ENCODE data around the gene CD3G. TPM values are rescaled to one million over a fixed set of nuclear protein-coding genes. Genes with fewer than 3 reads are reported as not detected.

Gene CD3G
- total and polyA plus RNA-seq, 4 donors = 0.19 to 0.84 (median 0.33) TPM

GRCh38 chr11:118319337-118319707 lies 24.8 kb upstream of the CD3G start:
- 78% methylated on average over 1 of the region's 1 CpG for WGBS
- H3K9ac ChIP-seq (ENCODE audit: low read depth in 1 of 2, low read length in 2 of 2) = no peak overlapping the region
- H3K4me1 ChIP-seq (ENCODE audit: control insufficient read depth in 4 of 4, insufficient read depth in 4 of 4, low read length in 3 of 4) = peaks cover 2 to 21% (median 14%) of the 10 kb centered on the region in 4 donors
- TF ChIP-seq HNF4A (conservative IDR thresholded peaks at IDR 0.05) (no peak), TAF1 (conservative IDR thresholded peaks at IDR 0.05) (no peak), EGR1 (IDR thresholded peaks at IDR 0.05; ENCODE audit: low read depth in 2 of 2) (no peak), RXRA (IDR thresholded peaks at IDR 0.05) (no peak), FOXA1 (IDR thresholded peaks at IDR 0.05) (no peak), GABPA (IDR thresholded peaks at IDR 0.05 in 1 of 2, conservative IDR thresholded peaks at IDR 0.05 in 1 of 2) (no peak), YY1 (IDR thresholded peaks at IDR 0.05) (no peak), ATF3 (IDR thresholded peaks at IDR 0.05) (no peak), CTCF (IDR thresholded peaks at IDR 0.05; ENCODE audit: low read depth, low read length, missing input control) (no peak), RAD21 (IDR thresholded peaks at IDR 0.05) (no peak)
- H3K9me3 ChIP-seq (ENCODE audit: control insufficient read depth in 4 of 4, low read length in 3 of 4) = no peaks in the 10 kb centered on the region
- DNase-seq (ENCODE audit: low spot score) = no peak
- no peaks in the 10 kb centered on the region for H3K27me3 ChIP-seq (ENCODE audit: control insufficient read depth in 4 of 4, insufficient read depth in 4 of 4, low read length in 3 of 4)
- no peaks in the 10 kb centered on the region for H3K36me3 ChIP-seq (ENCODE audit: control insufficient read depth in 4 of 4, insufficient read depth in 3 of 4, low read depth in 1 of 4, low read length in 3 of 4)
- H3K4me3 ChIP-seq (ENCODE audit: low read depth in 1 of 3, low read length in 3 of 3) = no peak overlapping the region
- no peak overlapping the region for H3K27ac ChIP-seq (ENCODE audit: low read depth in 1 of 2, low read length in 2 of 2)

GRCh38 chr11:118320515-118320914 lies 23.6 kb upstream of the CD3G start:
- H3K27me3 ChIP-seq (ENCODE audit: control insufficient read depth in 4 of 4, insufficient read depth in 4 of 4, low read length in 3 of 4) = no peaks in the 10 kb centered on the region
- H3K36me3 ChIP-seq (ENCODE audit: control insufficient read depth in 4 of 4, insufficient read depth in 3 of 4, low read depth in 1 of 4, low read length in 3 of 4) = no peaks in the 10 kb centered on the region
- 94% methylated on average over 3 of the region's 3 CpGs for WGBS
- DNase-seq (ENCODE audit: low spot score) = no peak
- H3K9me3 ChIP-seq (ENCODE audit: control insufficient read depth in 4 of 4, low read length in 3 of 4) = no peaks in the 10 kb centered on the region
- no peak overlapping the region for H3K27ac ChIP-seq (ENCODE audit: low read depth in 1 of 2, low read length in 2 of 2)
- TF ChIP-seq RXRA (IDR thresholded peaks at IDR 0.05) (no peak), ATF3 (IDR thresholded peaks at IDR 0.05) (no peak), HNF4G (IDR thresholded peaks at IDR 0.05) (no peak), YY1 (IDR thresholded peaks at IDR 0.05) (no peak), GABPA (IDR thresholded peaks at IDR 0.05 in 1 of 2, conservative IDR thresholded peaks at IDR 0.05 in 1 of 2) (no peak), ZBTB33 (IDR thresholded peaks at IDR 0.05) (no peak), FOXA1 (IDR thresholded peaks at IDR 0.05) (no peak), EGR1 (IDR thresholded peaks at IDR 0.05; ENCODE audit: low read depth in 2 of 2) (no peak), RAD21 (IDR thresholded peaks at IDR 0.05) (no peak), FOXA2 (IDR thresholded peaks at IDR 0.05) (no peak)
- H3K9ac ChIP-seq (ENCODE audit: low read depth in 1 of 2, low read length in 2 of 2) = no peak overlapping the region
- H3K4me1 ChIP-seq (ENCODE audit: control insufficient read depth in 4 of 4, insufficient read depth in 4 of 4, low read length in 3 of 4) = peaks cover 2 to 15% (median 11%) of the 10 kb centered on the region in 4 donors
- no peak overlapping the region for H3K4me3 ChIP-seq (ENCODE audit: low read depth in 1 of 3, low read length in 3 of 3)

Measured in liver (tissue), 9 donors.